Frontal cortex (tissue), 4 donors: ENCODE measurements around the gene DSN1. TPM values are rescaled to one million over a fixed set of nuclear protein-coding genes. Genes with fewer than 3 reads are reported as not detected.

Source experiments
- DNase-seq, 2 donors: peaks; one replicate each; pipeline ENCODE4 v3.0.0; 2012; ENCODE audit warnings: low spot score in 2 of 2
- FAIRE-seq: peaks from 2 replicates; lab custom pipeline; 2012; peaks lifted over from hg19 to GRCh38; lab: Jason Lieb, UNC
- total RNA-seq: library from RNA; depleted of rRNA; stranded (reverse); fragments of >200 nt; gene quantifications from one replicate; pipeline ENCODE4 v1.2.3, GENCODE V29; 2014
- donor health status: control.
- donor health status: control.
- donor health status: control.

The DSN1 gene
- total RNA-seq, 1 donor from 2014 or later = 5.3 TPM

GRCh38 chr20:36709126-36709525, 64.4 kb downstream of the DSN1 start:
- DNase-seq (no peak), FAIRE-seq (no peak)

- DNase-seq (no peak), FAIRE-seq (no peak)
Observed at GRCh38 chr20:36703530-36703929, 70.0 kb downstream of the DSN1 start.

Other genes with a start within 250 kb of the DSN1 start
- 0.41 TPM for gene MYL9, start 232.2 kb downstream of the DSN1 start, total RNA-seq
- gene TGIF2, start 200.2 kb downstream of the DSN1 start, total RNA-seq = 4.9 TPM
- gene RAB5IF, start 168.0 kb downstream of the DSN1 start, total RNA-seq = 26.9 TPM
- under 0.01 TPM for gene SLA2, start 127.6 kb downstream of the DSN1 start, total RNA-seq
- 52.2 TPM for gene NDRG3, start 27.7 kb downstream of the DSN1 start, total RNA-seq
- gene TLDC2, start 102.4 kb upstream of the DSN1 start, total RNA-seq = under 0.01 TPM
- gene SAMHD1, start 177.9 kb upstream of the DSN1 start, total RNA-seq = 48.5 TPM